B cell (primary cell): ENCODE measurements around the gene LIFR. TPM values are rescaled to one million over a fixed set of nuclear protein-coding genes. Genes with fewer than 3 reads are reported as not detected.

Experiments
- ATAC-seq: fragments of 200-7000 bp; cut with Tn5 transposase; one replicate; pipeline ENCODE4 v1.10.0; 2021; ENCODE audit warnings: low read depth, mild to moderate bottlenecking, moderate number of reproducible peaks, moderate library complexity
- CTCF ChIA-PET: fragments of 350-600 bp; sonication (Branson Sonifier 250); formaldehyde crosslinking; loops from one replicate; lab custom pipeline; 2021; ENCODE audit warnings: antibody characterized with exemption, inconsistent platforms; lab: Charles Lee
- POLR2A ChIA-PET: fragments of 350-600 bp; sonication (Branson Sonifier 250); formaldehyde crosslinking; loops from one replicate; lab custom pipeline; 2021; ENCODE audit warnings: antibody characterized with exemption; lab: Charles Lee
- DNase-seq: peaks from one replicate; pipeline ENCODE4 v3.0.0; 2013
- H2AFZ ChIP-seq: 2 replicates; pipeline ENCODE4 v1.6.1; 2012; ENCODE audit warnings: mild to moderate bottlenecking, low read depth, low read length; ENCODE audit not compliant: insufficient read depth, poor library complexity, severe bottlenecking
- H3K27ac ChIP-seq, 2 donors: 1 replicate in 1 of 2; 2 replicates in 1 of 2; pipeline ENCODE4 v1.5.1; 2012 to 2013; ENCODE audit warnings: low read length in 2 of 2, mild to moderate bottlenecking in 2 of 2, moderate library complexity in 1 of 2
- H3K27me3 ChIP-seq, 4 experiments: fragments of 200-600 bp in 1 of 4; sonication (generic) in 1 of 4; replicated peaks in 1 of 4; 1 replicate in 2 of 4; 2 replicates in 2 of 4; pipeline versions ENCODE4 v1.6.1 to v1.7.0; 2013 to 2016; ENCODE audit warnings: low read length in 3 of 4, mild to moderate bottlenecking in 2 of 4, mixed read lengths in 1 of 4, moderate library complexity in 1 of 4; ENCODE audit not compliant: insufficient read depth in 4 of 4, control insufficient read depth in 3 of 4; ENCODE audit errors: control extremely low read depth in 1 of 4
- H3K36me3 ChIP-seq, 2 experiments: replicated peaks in 1 of 2; 1 replicate in 1 of 2; 2 replicates in 1 of 2; pipeline versions ENCODE4 v1.6.1 to v1.7.1; 2013; ENCODE audit warnings: low read length in 1 of 2; ENCODE audit not compliant: insufficient read depth in 2 of 2, control insufficient read depth in 1 of 2; ENCODE audit errors: control extremely low read depth in 1 of 2, extremely low read depth in 1 of 2
- H3K4me1 ChIP-seq, 2 donors: fragments of 200-600 bp in 1 of 2; sonication (generic) in 1 of 2; 1 replicate in 1 of 2; 2 replicates in 1 of 2; pipeline versions ENCODE4 v1.5.1 to v1.6.1; 2013 to 2017; ENCODE audit warnings: low read length in 2 of 2; ENCODE audit not compliant: control insufficient read depth in 2 of 2, insufficient read depth in 2 of 2
- H3K4me2 ChIP-seq: replicated peaks from 2 replicates; pipeline ENCODE3; 2012; ENCODE audit warnings: mild to moderate bottlenecking, low read depth, low read length; ENCODE audit not compliant: poor library complexity, severe bottlenecking
- H3K4me3 ChIP-seq, 5 experiments: fragments of 200-600 bp in 1 of 5; sonication (generic) in 1 of 5; 1 replicate in 3 of 5; 2 replicates in 2 of 5; pipeline versions ENCODE4 v1.5.1 to v1.7.0; 2011 to 2016; ENCODE audit warnings: low read length in 4 of 5, mild to moderate bottlenecking in 4 of 5, low read depth in 2 of 5, control low read depth in 1 of 5, moderate library complexity in 1 of 5; ENCODE audit not compliant: insufficient read depth in 1 of 5; ENCODE audit errors: control extremely low read depth in 1 of 5, extremely low read depth in 1 of 5
- H3K79me2 ChIP-seq: fragments of 200-600 bp; sonication (generic); one replicate; pipeline ENCODE4 v1.6.0; 2016; ENCODE audit warnings: low read length; ENCODE audit not compliant: control insufficient read depth, insufficient read depth
- H3K9ac ChIP-seq: fragments of 200-600 bp; sonication (generic); 2 replicates; pipeline ENCODE4 v1.6.1; 2017; ENCODE audit warnings: mild to moderate bottlenecking, low read length, moderate library complexity
- H3K9me3 ChIP-seq, 3 donors: one replicate each; pipeline versions ENCODE4 v1.6.1 to v1.7.1; 2013; ENCODE audit warnings: low read length in 2 of 3; ENCODE audit not compliant: control insufficient read depth in 2 of 3, insufficient read depth in 1 of 3; ENCODE audit errors: control extremely low read depth in 1 of 3
- H4K20me1 ChIP-seq: 2 replicates; pipeline ENCODE4 v1.6.0; 2012; ENCODE audit warnings: mild to moderate bottlenecking, low read length; ENCODE audit not compliant: insufficient read depth, control insufficient read depth, poor library complexity, severe bottlenecking
- H3K27ac Mint-ChIP-seq: one replicate; pipeline ENCODE4 v1.8.0; 2021; ENCODE audit warnings: mixed read lengths
- H3K27me3 Mint-ChIP-seq: one replicate; pipeline ENCODE4 v1.8.0; 2021; ENCODE audit warnings: mixed read lengths
- H3K4me1 Mint-ChIP-seq: one replicate; pipeline ENCODE4 v1.8.0; 2021; ENCODE audit warnings: mixed read lengths
- H3K4me3 Mint-ChIP-seq: one replicate; pipeline ENCODE4 v1.8.0; 2021; ENCODE audit warnings: mixed read lengths
- H3K9me3 Mint-ChIP-seq: one replicate; pipeline ENCODE4 v1.8.0; 2022; ENCODE audit warnings: mixed read lengths; ENCODE audit not compliant: insufficient read depth
- EZH2 ChIP-seq: IDR thresholded peaks from 2 replicates; pipeline ENCODE4 v1.6.1; 2012; ENCODE audit warnings: borderline replicate concordance, low read depth, mild to moderate bottlenecking, moderate library complexity, low read length; ENCODE audit not compliant: insufficient read depth, poor library complexity, severe bottlenecking
- WGBS: methylation state at CpG from one replicate; pipeline ENCODE4 v1.1.5; 2013; ENCODE audit warnings: missing lambda C conversion rate; ENCODE audit not compliant: insufficient coverage; 5-methylcytosine and 5-hydroxymethylcytosine counted together
- intact Hi-C: fragments of 100-400 bp; cut with micrococcal nuclease; formaldehyde crosslinking; loops from one replicate; pipeline ENCODE4 v1.10.0; 2022
- polyA plus RNA-seq: library from polyadenylated mRNA; depleted of rRNA; stranded (reverse); fragments of >200 nt; gene quantifications from 2 replicates; pipeline ENCODE4 v1.2.3, GENCODE V29; 2012
- total RNA-seq, 2 donors: library from RNA; stranded (reverse); fragments of 120-200 nt in 1 of 2; gene quantifications; 1 replicate in 1 of 2; 2 replicates in 1 of 2; pipeline versions ENCODE4 v1.2.3 to v1.2.4, GENCODE V29; 2013 to 2022
- TF ChIP-seq, protein P1 (sequence below): fragments of 200-600 bp; IDR thresholded peaks from one replicate; pipeline ENCODE4 v1.8.0; 2022; ENCODE audit warnings: antibody characterized with exemption, mild to moderate bottlenecking

Gene LIFR
- total and polyA plus RNA-seq, 2 donors (not counting 1 experiment from before 2014, with no cell fraction given) = not detected

GRCh38 chr5:38471709-38472108 lies 84.7 kb downstream of the LIFR start:
- intact Hi-C loops = no loop called here
- no peak for DNase-seq
- H3K9me3 ChIP-seq = peaks cover 0 to 33% (median 0%) of the 10 kb centered on the region in 3 donors
- CTCF ChIA-PET = no interaction called here
- TF ChIP-seq, protein P1, sequence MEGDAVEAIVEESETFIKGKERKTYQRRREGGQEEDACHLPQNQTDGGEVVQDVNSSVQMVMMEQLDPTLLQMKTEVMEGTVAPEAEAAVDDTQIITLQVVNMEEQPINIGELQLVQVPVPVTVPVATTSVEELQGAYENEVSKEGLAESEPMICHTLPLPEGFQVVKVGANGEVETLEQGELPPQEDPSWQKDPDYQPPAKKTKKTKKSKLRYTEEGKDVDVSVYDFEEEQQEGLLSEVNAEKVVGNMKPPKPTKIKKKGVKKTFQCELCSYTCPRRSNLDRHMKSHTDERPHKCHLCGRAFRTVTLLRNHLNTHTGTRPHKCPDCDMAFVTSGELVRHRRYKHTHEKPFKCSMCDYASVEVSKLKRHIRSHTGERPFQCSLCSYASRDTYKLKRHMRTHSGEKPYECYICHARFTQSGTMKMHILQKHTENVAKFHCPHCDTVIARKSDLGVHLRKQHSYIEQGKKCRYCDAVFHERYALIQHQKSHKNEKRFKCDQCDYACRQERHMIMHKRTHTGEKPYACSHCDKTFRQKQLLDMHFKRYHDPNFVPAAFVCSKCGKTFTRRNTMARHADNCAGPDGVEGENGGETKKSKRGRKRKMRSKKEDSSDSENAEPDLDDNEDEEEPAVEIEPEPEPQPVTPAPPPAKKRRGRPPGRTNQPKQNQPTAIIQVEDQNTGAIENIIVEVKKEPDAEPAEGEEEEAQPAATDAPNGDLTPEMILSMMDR = no peak
- no peak for TF ChIP-seq EZH2
- H3K27me3 ChIP-seq = peaks cover 0 to 47% (median 14%) of the 10 kb centered on the region in 4 experiments
- POLR2A ChIA-PET = no interaction called here
- Mint-ChIP-seq H3K27ac (no peak overlapping the region), H3K4me1 (no peaks in the 10 kb centered on the region), H3K27me3 (peaks cover 63% of the 10 kb centered on the region), H3K9me3 (no peaks in the 10 kb centered on the region), H3K4me3 (no peak overlapping the region)
- H3K4me3 ChIP-seq = no peak overlapping the region
- WGBS = 91% methylated on average over 4 of the region's 4 CpGs
- H3K36me3 ChIP-seq = no peaks in the 10 kb centered on the region
- no peak for ATAC-seq
- H4K20me1 ChIP-seq = no peaks in the 10 kb centered on the region
- no peaks in the 10 kb centered on the region for H3K4me1 ChIP-seq
- H2AFZ ChIP-seq = no peak overlapping the region
- H3K9ac ChIP-seq = no peak overlapping the region
- no peaks in the 10 kb centered on the region for H3K79me2 ChIP-seq
- H3K27ac ChIP-seq = no peak overlapping the region
- no peak overlapping the region for H3K4me2 ChIP-seq

DNA sequence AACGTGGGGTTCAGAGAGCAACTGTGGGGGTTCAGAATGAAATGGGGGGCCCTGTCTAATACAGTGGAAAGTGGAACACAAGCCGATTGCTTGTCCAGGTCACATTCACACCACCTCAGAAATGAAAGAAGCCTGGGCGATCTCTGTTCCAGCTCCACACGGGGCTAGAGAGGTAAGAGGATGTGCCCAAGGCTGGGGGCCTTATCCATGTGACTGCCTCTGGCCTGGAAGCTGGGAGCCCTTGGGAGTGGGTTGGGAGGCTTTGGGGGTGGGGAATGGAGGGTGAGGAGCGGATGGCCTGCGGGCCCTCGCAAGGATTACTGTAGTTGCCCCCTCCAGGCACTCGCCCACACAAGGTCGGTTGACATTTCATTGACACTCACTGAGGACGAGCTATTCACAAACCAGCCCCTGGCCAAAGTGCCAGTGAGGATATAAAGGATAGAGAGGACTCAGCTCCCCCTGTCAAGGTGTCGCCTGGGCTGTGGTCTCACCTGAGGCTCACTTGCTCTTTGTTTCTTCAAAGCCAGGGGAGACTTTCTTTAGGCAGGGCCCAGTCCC lies 86.7 kb downstream of the LIFR start:
- no peak overlapping the region for H3K27ac ChIP-seq
- no peaks in the 10 kb centered on the region for H3K4me1 ChIP-seq
- no peaks in the 10 kb centered on the region for H3K36me3 ChIP-seq
- no peak overlapping the region for H3K4me3 Mint-ChIP-seq
- H2AFZ ChIP-seq = no peak overlapping the region
- H3K4me1 Mint-ChIP-seq = no peaks in the 10 kb centered on the region
- H3K9me3 Mint-ChIP-seq = no peaks in the 10 kb centered on the region
- H3K27me3 Mint-ChIP-seq = peaks cover 55% of the 10 kb centered on the region
- no peak overlapping the region for H3K9ac ChIP-seq
- ATAC-seq = no peak
- H4K20me1 ChIP-seq = no peaks in the 10 kb centered on the region
- WGBS = 100% methylated on average over 4 of the region's 11 CpGs
- no peak for DNase-seq
- no peak overlapping the region for H3K4me2 ChIP-seq
- peaks cover 0 to 43% (median 0%) of the 10 kb centered on the region in 3 donors for H3K9me3 ChIP-seq
- ChIA-PET POLR2A (no interaction called here), CTCF (no interaction called here)
- peaks cover 0 to 61% (median 16%) of the 10 kb centered on the region in 4 experiments for H3K27me3 ChIP-seq
- H3K79me2 ChIP-seq = no peaks in the 10 kb centered on the region
- TF ChIP-seq, protein P1 = no peak
- no peak for TF ChIP-seq EZH2
- H3K4me3 ChIP-seq = no peak overlapping the region
- no peak overlapping the region for H3K27ac Mint-ChIP-seq
- intact Hi-C loops = no loop called here
